GM12864 (cell line): ENCODE measurements around the gene CENPU.

Experiments
- DNase-seq: peaks from one replicate; pipeline ENCODE4 v3.0.0-alpha.2; 2011; ENCODE audit warnings: low read depth
- H3K4me3 ChIP-seq: 2 replicates; pipeline ENCODE4 v1.5.1; 2011; ENCODE audit warnings: mild to moderate bottlenecking, low read depth, low read length, control low read depth
- CTCF ChIP-seq: IDR thresholded peaks from 2 replicates; pipeline ENCODE4 v1.5.1; 2011; ENCODE audit warnings: low read depth, mild to moderate bottlenecking, moderate library complexity, low read length, control low read depth, inconsistent platforms; ENCODE audit errors: missing control alignments

Gene CENPU

GRCh38 chr4:184699941-184700340 is 34.0 kb downstream of the CENPU start:
- no peak overlapping the region for H3K4me3 ChIP-seq
- DNase-seq = no peak
- TF ChIP-seq CTCF = no peak

GRCh38 chr4:184697956-184698355 is 35.9 kb downstream of the CENPU start:
- DNase-seq = no peak
- TF ChIP-seq CTCF = no peak
- no peak overlapping the region for H3K4me3 ChIP-seq

GRCh38 chr4:184695178-184695896 is 38.6 kb downstream of the CENPU start:
- no peak for DNase-seq
- no peak overlapping the region for H3K4me3 ChIP-seq
- TF ChIP-seq CTCF = no peak

GRCh38 chr4:184694412-184694956 is 39.4 kb downstream of the CENPU start:
- DNase-seq = no peak
- no peak for TF ChIP-seq CTCF
- no peak overlapping the region for H3K4me3 ChIP-seq

- DNase-seq = no peak
- H3K4me3 ChIP-seq = no peak overlapping the region
- TF ChIP-seq CTCF = no peak
Observed at GRCh38 chr4:184693056-184693455, 40.8 kb downstream of the CENPU start.

GRCh38 chr4:184689681-184690080 is 44.2 kb downstream of the CENPU start:
- TF ChIP-seq CTCF = no peak
- no peak for DNase-seq
- no peak overlapping the region for H3K4me3 ChIP-seq

GRCh38 chr4:184688447-184688846 is 45.4 kb downstream of the CENPU start:
- no peak overlapping the region for H3K4me3 ChIP-seq
- no peak for DNase-seq
- TF ChIP-seq CTCF = no peak
